Measurements from ENCODE around the gene CASZ1.

GRCh38 chr1:10698726-10699469, 97.5 kb downstream of the CASZ1 start:
- no peak for TF ChIP-seq CTCF (IDR thresholded peaks at IDR 0.05; ENCODE audit: poor library complexity)
- no peak for TF ChIP-seq EZH2 (IDR thresholded peaks at IDR 0.05; ENCODE audit: borderline replicate concordance)
- TF ChIP-seq EZH2phosphoT487 (IDR thresholded peaks at IDR 0.05; ENCODE audit: low read depth, severe bottlenecking, unreplicated experiment): no peak

Measured in hepatocyte (in vitro differentiated cells).